ENCODE results near the gene MMP10. TPM values are rescaled to one million over a fixed set of nuclear protein-coding genes. Genes with fewer than 3 reads are reported as not detected.
A peak's percentile ranks its signal among the peaks of the same experiment; 100 is the strongest.

MMP10 gene
- total RNA-seq, 1 experiment from 2014 or later = not detected

GRCh38 chr11:102807921-102808320, 27.5 kb upstream of the MMP10 start:
- Mint-ChIP-seq H3K4me1 (peaks cover 25% of the 10 kb centered on the region), H3K27ac (peak overlapping the region; percentile 80), H3K36me3 (no peaks in the 10 kb centered on the region), H3K9me3 (no peaks in the 10 kb centered on the region), H3K27me3 (ENCODE audit: low read depth) (no peaks in the 10 kb centered on the region), H3K4me3 (peak overlapping the region; percentile 68)
- ChIA-PET CTCF (interaction anchor here (0.6 to 2.0 kb wide), 22 partner anchors 11 to 723 kb away, joined by 3 to 11 read pairs (median 4); partner anchors contain the start of genes DYNC2H1, MMP10 and MMP3), POLR2A (no interaction called here)
- ATAC-seq (peak; percentile 99), DNase-seq (ENCODE audit: low spot score) (peak; percentile 87)
- peak; percentile 43; the same call in 1 of the 2 replicates for TF ChIP-seq USF1 (CRISPR knock-in tag; IDR thresholded peaks at IDR 0.05)
- TF ChIP-seq PRDM15 (CRISPR knock-in tag; IDR thresholded peaks at IDR 0.05) = peak; percentile 17; the same call in 1 of the 2 replicates
- no peak for TF ChIP-seq ZNF219 (CRISPR knock-in tag; IDR thresholded peaks at IDR 0.05; ENCODE audit: borderline replicate concordance)
- peak; percentile 43; the same call in 1 of the 2 replicates for TF ChIP-seq ETV6 (CRISPR knock-in tag; IDR thresholded peaks at IDR 0.05)
- no peak for TF ChIP-seq ZNF512 (CRISPR knock-in tag; IDR thresholded peaks at IDR 0.05; ENCODE audit: borderline replicate concordance)
- TF ChIP-seq ZNF423 (CRISPR knock-in tag; IDR thresholded peaks at IDR 0.05) = no peak
- no peak for TF ChIP-seq RORB (CRISPR knock-in tag; IDR thresholded peaks at IDR 0.05)
- TF ChIP-seq ZBTB21 (CRISPR knock-in tag; IDR thresholded peaks at IDR 0.05; ENCODE audit: borderline replicate concordance) = 0 out of 2 replicates have a peak, but pooled peaks have one; percentile 64
- TF ChIP-seq USF2 (CRISPR knock-in tag; IDR thresholded peaks at IDR 0.05) = peak; percentile 67
- no peak for TF ChIP-seq CBFB (CRISPR knock-in tag; IDR thresholded peaks at IDR 0.05; ENCODE audit: low read depth)
- TF ChIP-seq TEAD1 (CRISPR knock-in tag; IDR thresholded peaks at IDR 0.05) = no peak
- TF ChIP-seq CTCF (IDR thresholded peaks at IDR 0.05) = peak; percentile 58
- peak; percentile 98 for TF ChIP-seq ZNF416 (CRISPR knock-in tag; IDR thresholded peaks at IDR 0.05)
- peak; percentile 62; the same call in 1 of the 2 replicates for TF ChIP-seq ZNF317 (CRISPR knock-in tag; IDR thresholded peaks at IDR 0.05; ENCODE audit: borderline replicate concordance, low read depth)

- Mint-ChIP-seq H3K36me3 (no peaks in the 10 kb centered on the region), H3K9me3 (no peaks in the 10 kb centered on the region), H3K27ac (no peak overlapping the region), H3K27me3 (ENCODE audit: low read depth) (no peaks in the 10 kb centered on the region), H3K4me3 (no peak overlapping the region), H3K4me1 (peaks cover 25% of the 10 kb centered on the region)
- POLR2A ChIA-PET = no interaction called here
- DNase-seq (ENCODE audit: low spot score) (no peak), ATAC-seq (no peak)
- no peak for TF ChIP-seq ZSCAN18 (CRISPR knock-in tag; IDR thresholded peaks at IDR 0.05)
- CTCF ChIA-PET = interaction anchor here (1.0 to 1.3 kb wide), 2 partner anchors 72 to 108 kb away, joined by 3 to 6 read pairs; no protein-coding TSS in a partner anchor
Measured at GRCh38 chr11:102806296-102806695, 25.9 kb upstream of the MMP10 start.

Measured in WTC11 (cell line).